Cardiac fibroblast (primary cell): ENCODE results near the gene BDP1.
"Not testable (repeated sequence)": the region's sequence is repeated elsewhere in the genome, so short reads cannot be mapped to it uniquely, and the experiment has no call there.

Experiments
- DNase-seq, 2 donors: peaks; one replicate each; pipeline versions ENCODE4 v3.0.0 to v3.0.0-alpha.2; 2010; ENCODE audit warnings: low read depth in 2 of 2
- H3K4me3 ChIP-seq, 2 donors: replicated peaks in 1 of 2; 1 replicate in 1 of 2; 2 replicates in 1 of 2; pipeline ENCODE4 v1.5.1; 2011; ENCODE audit warnings: low read depth in 2 of 2, low read length in 2 of 2, mild to moderate bottlenecking in 2 of 2, moderate library complexity in 1 of 2
- CTCF ChIP-seq: IDR thresholded peaks from one replicate; pipeline ENCODE4 v1.5.1; 2011; ENCODE audit warnings: low read depth, mild to moderate bottlenecking, low read length, inconsistent platforms

BDP1 gene

GRCh38 chr5:71471193-71471592, 15.7 kb downstream of the BDP1 start:
- no peak overlapping the region for H3K4me3 ChIP-seq
- no peak for TF ChIP-seq CTCF
- DNase-seq: peak; percentile 58 to 77

GRCh38 chr5:71475788-71476384, 20.4 kb downstream of the BDP1 start:
- peak; percentile 71 for TF ChIP-seq CTCF
- peak; percentile 42 to 47 for DNase-seq

GRCh38 chr5:71481441-71481840, 26.0 kb downstream of the BDP1 start:
- DNase-seq: no peak
- TF ChIP-seq CTCF: no peak
- no peak overlapping the region for H3K4me3 ChIP-seq

More at GRCh38 chr5:71475788-71476384, 20.4 kb downstream of the BDP1 start:
- H3K4me3 ChIP-seq: no peak overlapping the region

- no peak for TF ChIP-seq CTCF
- H3K4me3 ChIP-seq: no peak overlapping the region
- DNase-seq: peak; percentile 67 to 74
Observed at GRCh38 chr5:71482132-71482531, 26.7 kb downstream of the BDP1 start.

GRCh38 chr5:71483355-71483754, 27.9 kb downstream of the BDP1 start:
- no peak for TF ChIP-seq CTCF
- no peak overlapping the region for H3K4me3 ChIP-seq
- peak; percentile 49 to 90 for DNase-seq

- TF ChIP-seq CTCF: no peak
- DNase-seq: no peak
- no peak overlapping the region for H3K4me3 ChIP-seq
Observed at GRCh38 chr5:71492817-71493615, 37.6 kb downstream of the BDP1 start.

- not testable (repeated sequence) for DNase-seq
Observed at GRCh38 chr5:71494202-71494601, 38.8 kb downstream of the BDP1 start.

GRCh38 chr5:71498756-71499155, 43.3 kb downstream of the BDP1 start:
- H3K4me3 ChIP-seq, DNase-seq: not testable (repeated sequence)

More at GRCh38 chr5:71494202-71494601, 38.8 kb downstream of the BDP1 start:
- not testable (repeated sequence) for H3K4me3 ChIP-seq
